ENCODE measurements around the gene EPB42.

GRCh38 chr15:43215961-43216360 lies 4.9 kb downstream of the EPB42 start:
- TF ChIP-seq CTCF (IDR thresholded peaks at IDR 0.05) (no peak), JUN (CRISPR knock-in tag; IDR thresholded peaks at IDR 0.05) (no peak), FOXP4 (CRISPR knock-in tag; IDR thresholded peaks at IDR 0.05) (no peak), NFE2L1 (CRISPR knock-in tag; IDR thresholded peaks at IDR 0.05) (no peak), ZNF232 (CRISPR knock-in tag; IDR thresholded peaks at IDR 0.05) (no peak), MAX (CRISPR knock-in tag; IDR thresholded peaks at IDR 0.05) (no peak), AFF4 (CRISPR knock-in tag; IDR thresholded peaks at IDR 0.05; ENCODE audit: borderline replicate concordance) (no peak), USF2 (CRISPR knock-in tag; IDR thresholded peaks at IDR 0.05) (no peak)
